Pancreas (tissue), 10 donors: Measurements from ENCODE around the gene C2. TPM values are rescaled to one million over a fixed set of nuclear protein-coding genes. Genes with fewer than 3 reads are reported as not detected.

Source experiments
- ATAC-seq, 4 donors: fragments of 200-7000 bp; cut with Tn5 transposase; one replicate each; pipeline versions ENCODE4 v1.8.0 to v1.9.1; 2020; ENCODE audit warnings: mild to moderate bottlenecking in 4 of 4, moderate library complexity in 4 of 4
- DNase-seq, 6 donors: peaks; one replicate each; pipeline ENCODE4 v3.0.0-alpha.2; 2020
- FAIRE-seq: peaks from 2 replicates; lab custom pipeline; 2012; peaks lifted over from hg19 to GRCh38; lab: Jason Lieb, UNC
- H3K27ac ChIP-seq, 4 donors: fragments of 200-600 bp; sonication (generic); 1 replicate in 3 of 4; 2 replicates in 1 of 4; pipeline versions ENCODE4 v1.5.0 to v1.8.0; 2020
- H3K27me3 ChIP-seq, 4 donors: fragments of 200-600 bp; one replicate each; pipeline ENCODE4 v1.8.0; 2021
- H3K36me3 ChIP-seq, 3 donors: fragments of 200-600 bp; sonication (generic) in 1 of 3; one replicate each; pipeline versions ENCODE4 v1.5.0 to v1.8.0; 2020 to 2021
- H3K4me1 ChIP-seq, 3 donors: fragments of 200-600 bp; one replicate each; pipeline ENCODE4 v1.8.0; 2021
- H3K4me3 ChIP-seq, 4 donors: fragments of 200-600 bp; sonication (generic) in 2 of 4; one replicate each; pipeline versions ENCODE4 v1.5.0 to v1.8.0; 2020 to 2021
- H3K9me3 ChIP-seq, 4 donors: fragments of 200-600 bp; one replicate each; pipeline ENCODE4 v1.8.0; 2021
- CTCF ChIP-seq, 4 donors: fragments of 200-600 bp; sonication (generic) in 3 of 4; IDR thresholded peaks; one replicate each; pipeline versions ENCODE4 v1.5.0 to v1.8.0; 2021; ENCODE audit warnings: antibody characterized with exemption in 4 of 4
- WGBS, 2 donors: extraction: QIAGEN DNeasy Blood & Tissue Kit; methylation state at CpG; one replicate each; pipeline ENCODE4 v1.1.7; 2013; 5-methylcytosine and 5-hydroxymethylcytosine counted together
- intact Hi-C, 3 donors: fragments of 100-400 bp; cut with DNase I; formaldehyde crosslinking; loops; one replicate each; pipeline versions ENCODE4 v1.11.1 to v1.14.2; 2022
- polyA plus RNA-seq, 2 donors: library from polyadenylated mRNA; stranded (reverse); fragments of 200-250 nt; gene quantifications; one replicate each; pipeline ENCODE4 v1.2.3, GENCODE V29; 2013
- total RNA-seq, 6 donors: library from RNA; stranded (reverse); fragmentation: NEBNext Ultra II Directional in 4 of 6; extraction: Animal tissue kit (Norgen Biotek cat#: 25700) in 4 of 6; gene quantifications; one replicate each; pipeline versions ENCODE4 v1.2.1 to v1.2.4, GENCODE V29; 2021 to 2023
- donor health status: healthy with polysubstance abuse.
- donor health status: DM: no; HTN: no; CAD: no; lungs with moderate emphysema.
- donor health status: DM: no; HTN: no; CAD: no.
- donor health status: control.
- donor health status: control.
- donor health status: Bipolar disorder and iron deficiency.
- donor health status: DM: yes; HTN: yes; CAD: no.
- donor health status: DM: no; HTN: no; CAD: no.
- donor health status: DM: no; HTN: no; CAD: no.
- donor health status: DM: yes; HTN: yes; CAD: no.

C2 gene
- total and polyA plus RNA-seq, 8 donors: 0.63 to 14.0 (median 2.2) TPM

DNA sequence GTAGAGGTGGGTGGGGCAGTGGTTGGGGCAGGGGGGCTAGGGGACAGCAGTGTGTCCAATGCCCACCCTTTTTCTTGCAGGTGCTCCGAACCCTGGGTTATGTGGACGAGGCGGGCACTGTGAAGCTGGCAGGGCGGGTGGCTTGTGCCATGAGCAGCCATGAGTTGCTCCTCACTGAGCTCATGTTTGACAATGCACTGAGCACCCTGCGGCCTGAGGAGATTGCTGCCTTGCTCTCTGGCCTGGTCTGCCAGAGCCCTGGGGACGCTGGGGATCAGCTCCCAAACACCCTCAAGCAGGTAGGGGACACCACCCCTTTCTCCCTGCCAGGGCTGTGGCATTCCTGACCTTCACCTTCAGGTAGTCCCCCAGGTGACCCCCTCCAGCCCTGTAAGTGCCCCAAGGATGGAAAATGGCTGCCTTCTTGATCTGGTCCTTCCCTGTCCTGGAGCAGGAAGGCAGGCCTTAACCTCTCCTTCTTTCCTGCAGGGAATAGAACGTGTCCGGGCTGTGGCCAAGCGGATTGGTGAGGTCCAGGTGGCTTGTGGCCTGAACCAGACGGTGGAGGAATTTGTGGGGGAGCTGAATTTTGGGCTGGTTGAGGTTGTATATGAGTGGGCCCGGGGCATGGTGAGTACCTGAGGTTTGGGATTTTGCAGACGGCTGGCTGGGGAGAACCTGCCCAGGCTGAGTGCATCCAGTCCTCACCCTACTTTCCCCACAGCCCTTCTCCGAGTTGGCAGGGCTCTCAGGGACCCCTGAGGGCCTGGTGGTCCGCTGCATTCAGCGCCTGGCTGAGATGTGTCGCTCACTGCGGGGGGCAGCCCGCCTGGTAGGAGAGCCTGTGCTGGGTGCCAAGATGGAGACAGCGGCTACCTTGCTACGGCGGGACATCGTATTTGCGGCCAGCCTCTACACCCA lies 41.5 kb downstream of the C2 start:
- ATAC-seq: no peak
- Histone ChIP-seq H3K9me3 (no peaks in the 10 kb centered on the region), H3K4me1 (peaks cover 0 to 9% (median 5%) of the 10 kb centered on the region in 3 donors), H3K27me3 (no peaks in the 10 kb centered on the region), H3K36me3 (peaks cover 0 to 35% (median 7%) of the 10 kb centered on the region in 3 donors), H3K27ac (no peak overlapping the region), H3K4me3 (no peak overlapping the region)
- WGBS, 2 donors: 87 to 88% methylated on average over 23 of the region's 23 CpGs
- no peak for FAIRE-seq
- intact Hi-C loops: no loop called here
- peak in 1 of 6 donors; percentile 65 for DNase-seq
- no peak for TF ChIP-seq CTCF (IDR thresholded peaks at IDR 0.05)

DNA sequence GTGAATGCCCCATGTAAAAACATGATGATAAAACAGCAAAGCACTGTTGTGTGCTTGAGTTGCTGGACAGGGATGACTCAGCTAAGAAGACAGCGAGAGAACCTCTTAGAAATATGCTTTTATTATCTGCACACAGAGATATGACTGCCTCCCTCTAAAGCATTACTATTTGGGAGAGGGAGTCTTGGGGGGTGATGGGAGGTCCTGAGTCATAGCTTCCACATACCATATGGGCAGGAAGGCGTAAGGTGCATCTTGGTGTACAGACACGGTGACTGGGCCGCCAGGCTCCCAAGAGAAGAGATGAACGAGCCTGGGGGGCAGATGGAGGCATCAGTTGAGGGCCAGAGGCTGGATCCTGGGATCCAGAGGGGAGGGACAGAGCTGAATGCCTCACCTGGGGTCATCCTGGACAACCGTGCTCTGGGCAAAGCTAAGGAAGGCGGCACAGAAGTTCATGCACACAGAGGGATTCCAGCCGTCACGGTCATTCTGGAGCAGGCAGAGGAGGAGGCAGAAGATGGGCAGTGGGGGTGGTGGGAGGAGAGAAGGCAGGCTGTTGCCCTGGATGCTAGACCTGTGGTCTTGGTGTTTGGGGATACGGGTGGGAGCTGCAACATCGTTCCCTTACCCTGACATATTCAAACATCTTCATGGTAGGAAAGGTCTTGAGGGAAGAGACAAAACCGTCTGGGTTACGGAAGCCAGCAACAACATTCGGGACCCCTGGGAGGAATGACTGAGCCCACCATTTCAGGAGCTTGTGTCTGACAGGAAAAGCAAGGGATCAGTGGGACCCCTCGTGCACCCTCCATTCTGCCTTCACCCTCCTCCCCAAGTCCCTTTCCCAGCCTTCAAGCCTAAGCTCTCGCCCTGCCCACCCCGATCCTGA lies 42.4 kb downstream of the C2 start:
- intact Hi-C loops: no loop called here
- FAIRE-seq (no peak), ATAC-seq (no peak), DNase-seq (no peak)
- Histone ChIP-seq H3K4me1 (peaks cover 0 to 9% (median 5%) of the 10 kb centered on the region in 3 donors), H3K27ac (peak overlapping the region in 2 of 4 donors; percentile 94 to 97), H3K9me3 (no peaks in the 10 kb centered on the region), H3K36me3 (peaks cover 0 to 25% (median 7%) of the 10 kb centered on the region in 3 donors), H3K27me3 (no peaks in the 10 kb centered on the region), H3K4me3 (peak overlapping the region in 2 of 4 donors; percentile 87 to 89)
- WGBS, 2 donors: 62 to 73% methylated on average over 17 of the region's 17 CpGs
- TF ChIP-seq CTCF (IDR thresholded peaks at IDR 0.05): no peak

GRCh38 chr6:31970604-31971271 lies 43.2 kb downstream of the C2 start:
- Histone ChIP-seq H3K27me3 (no peaks in the 10 kb centered on the region), H3K36me3 (peaks cover 0 to 19% (median 3%) of the 10 kb centered on the region in 3 donors), H3K4me3 (peak overlapping the region in 3 of 4 donors; percentile 66 to 89 (median 87)), H3K9me3 (no peaks in the 10 kb centered on the region), H3K27ac (peak overlapping the region; percentile 86 to 97 (median 96)), H3K4me1 (peaks cover 0 to 9% (median 5%) of the 10 kb centered on the region in 3 donors)
- ATAC-seq (peak; percentile 5 to 26 (median 19)), DNase-seq (peak in 5 of 6 donors; percentile 58 to 86 (median 64)), FAIRE-seq (no peak)
- TF ChIP-seq CTCF (IDR thresholded peaks at IDR 0.05): no peak
- WGBS, 2 donors: 29 to 37% methylated on average over 18 of the region's 18 CpGs
- intact Hi-C loops: no loop called here

- intact Hi-C loops: no loop called here
- peak; percentile 4 to 37 (median 10) for ATAC-seq
- peaks cover 0 to 17% (median 0%) of the 10 kb centered on the region in 3 donors for H3K36me3 ChIP-seq
These were observed 43.9 kb downstream of the C2 start for GRCh38 chr6:31971279-31971992.

More at GRCh38 chr6:31971279-31971992, 43.9 kb downstream of the C2 start:
- no peaks in the 10 kb centered on the region for H3K9me3 ChIP-seq
- H3K27me3 ChIP-seq: no peaks in the 10 kb centered on the region
- DNase-seq (peak in 3 of 6 donors; percentile 23 to 75 (median 49)), FAIRE-seq (no peak)
- peaks cover 0 to 9% (median 5%) of the 10 kb centered on the region in 3 donors for H3K4me1 ChIP-seq
- WGBS, 2 donors: 11 to 13% methylated on average over 29 of the region's 29 CpGs
- H3K4me3 ChIP-seq: peak overlapping the region; percentile 66 to 89 (median 84)
- TF ChIP-seq CTCF (IDR thresholded peaks at IDR 0.05): no peak
- H3K27ac ChIP-seq: peak overlapping the region; percentile 86 to 97 (median 96)
